A673 (cell line): ENCODE data around the gene NCCRP1. TPM values are rescaled to one million over a fixed set of nuclear protein-coding genes. Genes with fewer than 3 reads are reported as not detected.

ENCODE experiments used
- BruUV-seq: library from RNA; stranded (reverse); fragments of 400-500 nt; replicated peaks from 2 replicates; lab custom pipeline; 2021; lab: Mats Ljungman, UMichigan
- CTCF ChIA-PET: fragments of 300-600 bp; sonication (Branson Sonifier 250); formaldehyde crosslinking; loops from one replicate; lab custom pipeline; 2022; ENCODE audit warnings: antibody characterized with exemption; lab: Charles Lee
- POLR2A ChIA-PET: fragments of 300-600 bp; sonication (Branson Sonifier 250); formaldehyde crosslinking; loops from one replicate; lab custom pipeline; 2022; ENCODE audit warnings: antibody characterized with exemption; ENCODE audit not compliant: low non-redundant PET; lab: Charles Lee
- DNase-seq: peaks from one replicate; pipeline ENCODE4 v3.0.0-alpha.2; 2015; ENCODE audit warnings: low spot score
- H3K27ac ChIP-seq: fragments of 200-600 bp; sonication (generic); 2 replicates; pipeline ENCODE4 v1.5.1; 2016; ENCODE audit warnings: mixed run types, low read depth, mild to moderate bottlenecking, mixed read lengths, antibody characterized with exemption, low read length; ENCODE audit not compliant: poor library complexity, severe bottlenecking
- H3K27me3 ChIP-seq: fragments of 200-600 bp; sonication (generic); replicated peaks from 2 replicates; pipeline ENCODE4 v1.6.1; 2017; ENCODE audit warnings: mixed run types, low read depth, mild to moderate bottlenecking, mixed read lengths, antibody characterized with exemption, low read length; ENCODE audit not compliant: insufficient read depth, poor library complexity
- H3K36me3 ChIP-seq: fragments of 200-600 bp; sonication (generic); 2 replicates; pipeline ENCODE4 v1.6.1; 2016; ENCODE audit warnings: mixed run types, mild to moderate bottlenecking, mixed read lengths, antibody characterized with exemption, low read length; ENCODE audit not compliant: insufficient read depth, poor library complexity, severe bottlenecking
- H3K4me1 ChIP-seq: fragments of 200-600 bp; sonication (generic); 2 replicates; pipeline ENCODE4 v1.6.1; 2017; ENCODE audit warnings: mixed run types, mild to moderate bottlenecking, mixed read lengths, antibody characterized with exemption, low read length; ENCODE audit not compliant: insufficient read depth, poor library complexity, severe bottlenecking
- H3K4me3 ChIP-seq: fragments of 200-600 bp; sonication (generic); 2 replicates; pipeline ENCODE4 v1.5.1; 2016; ENCODE audit warnings: low read depth, mixed run types, mild to moderate bottlenecking, mixed read lengths, low read length; ENCODE audit not compliant: poor library complexity, severe bottlenecking
- H3K9me3 ChIP-seq: fragments of 200-600 bp; sonication (generic); 2 replicates; pipeline ENCODE4 v1.6.1; 2016; ENCODE audit warnings: mixed run types, low read depth, mild to moderate bottlenecking, mixed read lengths, antibody characterized with exemption, low read length; ENCODE audit not compliant: poor library complexity, severe bottlenecking
- EZH2 ChIP-seq: fragments of 200-600 bp; sonication (generic); IDR thresholded peaks from 2 replicates; pipeline ENCODE4 v1.6.1; 2017; ENCODE audit warnings: borderline replicate concordance, low read depth, mild to moderate bottlenecking, mixed read lengths, antibody characterized with exemption, low read length; ENCODE audit not compliant: poor library complexity, severe bottlenecking
- intact Hi-C: fragments of 100-400 bp; cut with micrococcal nuclease; formaldehyde crosslinking; loops from one replicate; pipeline ENCODE4 v1.10.0; 2022; ENCODE audit not compliant: unreplicated experiment
- total RNA-seq: library from RNA; stranded (reverse); gene quantifications from 2 replicates; pipeline ENCODE4 v1.2.3, GENCODE V29; 2021
- TF ChIP-seq, protein P1 (sequence below): fragments of 300-800, 200-600 bp; sonication (generic); conservative IDR thresholded peaks from 2 replicates; pipeline ENCODE4 v1.5.1; 2017; ENCODE audit warnings: low read depth, mild to moderate bottlenecking, antibody characterized with exemption, low read length, moderate library complexity, mixed read lengths

The NCCRP1 gene
- total RNA-seq, 1 experiment from 2014 or later, result not detected

DNA sequence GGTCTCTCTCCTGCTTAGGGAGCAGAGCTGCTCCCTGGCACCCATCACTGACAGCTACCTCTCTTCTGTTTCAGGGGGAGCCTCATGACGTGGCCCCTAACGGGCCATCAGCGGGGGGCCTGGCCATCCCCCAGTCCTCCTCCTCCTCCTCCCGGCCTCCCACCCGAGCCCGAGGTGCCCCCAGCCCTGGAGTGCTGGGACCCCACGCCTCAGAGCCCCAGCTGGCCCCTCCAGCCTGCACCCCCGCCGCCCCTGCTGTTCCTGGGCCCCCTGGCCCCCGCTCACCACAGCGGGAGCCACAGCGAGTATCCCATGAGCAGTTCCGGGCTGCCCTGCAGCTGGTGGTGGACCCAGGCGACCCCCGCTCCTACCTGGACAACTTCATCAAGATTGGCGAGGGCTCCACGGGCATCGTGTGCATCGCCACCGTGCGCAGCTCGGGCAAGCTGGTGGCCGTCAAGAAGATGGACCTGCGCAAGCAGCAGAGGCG lies 23.2 kb upstream of the NCCRP1 start:
- peaks cover 16% of the 10 kb centered on the region for H3K36me3 ChIP-seq
- POLR2A ChIA-PET, result no interaction called here
- no peak for DNase-seq
- H3K4me3 ChIP-seq, result no peak overlapping the region
- CTCF ChIA-PET, result interaction anchor here (0.6 kb wide), 1 partner anchor 247 kb away, joined by 5 read pairs; no protein-coding TSS in a partner anchor
- H3K9me3 ChIP-seq, result no peaks in the 10 kb centered on the region
- H3K4me1 ChIP-seq, result no peaks in the 10 kb centered on the region
- intact Hi-C loops, result no loop called here
- no TSS peak for BruUV-seq
- H3K27me3 ChIP-seq, result no peaks in the 10 kb centered on the region
- H3K27ac ChIP-seq, result no peak overlapping the region
- TF ChIP-seq, protein P1, sequence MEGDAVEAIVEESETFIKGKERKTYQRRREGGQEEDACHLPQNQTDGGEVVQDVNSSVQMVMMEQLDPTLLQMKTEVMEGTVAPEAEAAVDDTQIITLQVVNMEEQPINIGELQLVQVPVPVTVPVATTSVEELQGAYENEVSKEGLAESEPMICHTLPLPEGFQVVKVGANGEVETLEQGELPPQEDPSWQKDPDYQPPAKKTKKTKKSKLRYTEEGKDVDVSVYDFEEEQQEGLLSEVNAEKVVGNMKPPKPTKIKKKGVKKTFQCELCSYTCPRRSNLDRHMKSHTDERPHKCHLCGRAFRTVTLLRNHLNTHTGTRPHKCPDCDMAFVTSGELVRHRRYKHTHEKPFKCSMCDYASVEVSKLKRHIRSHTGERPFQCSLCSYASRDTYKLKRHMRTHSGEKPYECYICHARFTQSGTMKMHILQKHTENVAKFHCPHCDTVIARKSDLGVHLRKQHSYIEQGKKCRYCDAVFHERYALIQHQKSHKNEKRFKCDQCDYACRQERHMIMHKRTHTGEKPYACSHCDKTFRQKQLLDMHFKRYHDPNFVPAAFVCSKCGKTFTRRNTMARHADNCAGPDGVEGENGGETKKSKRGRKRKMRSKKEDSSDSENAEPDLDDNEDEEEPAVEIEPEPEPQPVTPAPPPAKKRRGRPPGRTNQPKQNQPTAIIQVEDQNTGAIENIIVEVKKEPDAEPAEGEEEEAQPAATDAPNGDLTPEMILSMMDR, result no peak
- no peak for TF ChIP-seq EZH2

- Histone ChIP-seq H3K9me3 (no peaks in the 10 kb centered on the region), H3K4me3 (no peak overlapping the region), H3K27ac (no peak overlapping the region), H3K4me1 (no peaks in the 10 kb centered on the region), H3K36me3 (peaks cover 16% of the 10 kb centered on the region), H3K27me3 (no peaks in the 10 kb centered on the region)
- DNase-seq, result no peak
- BruUV-seq, result no TSS peak
- intact Hi-C loops, result no loop called here
- POLR2A ChIA-PET, result no interaction called here
- CTCF ChIA-PET, result no interaction called here
- TF ChIP-seq, protein P1, result no peak
- no peak for TF ChIP-seq EZH2
These were observed 22.6 kb upstream of the NCCRP1 start for GRCh38 chr19:39174142-39174541.

DNA sequence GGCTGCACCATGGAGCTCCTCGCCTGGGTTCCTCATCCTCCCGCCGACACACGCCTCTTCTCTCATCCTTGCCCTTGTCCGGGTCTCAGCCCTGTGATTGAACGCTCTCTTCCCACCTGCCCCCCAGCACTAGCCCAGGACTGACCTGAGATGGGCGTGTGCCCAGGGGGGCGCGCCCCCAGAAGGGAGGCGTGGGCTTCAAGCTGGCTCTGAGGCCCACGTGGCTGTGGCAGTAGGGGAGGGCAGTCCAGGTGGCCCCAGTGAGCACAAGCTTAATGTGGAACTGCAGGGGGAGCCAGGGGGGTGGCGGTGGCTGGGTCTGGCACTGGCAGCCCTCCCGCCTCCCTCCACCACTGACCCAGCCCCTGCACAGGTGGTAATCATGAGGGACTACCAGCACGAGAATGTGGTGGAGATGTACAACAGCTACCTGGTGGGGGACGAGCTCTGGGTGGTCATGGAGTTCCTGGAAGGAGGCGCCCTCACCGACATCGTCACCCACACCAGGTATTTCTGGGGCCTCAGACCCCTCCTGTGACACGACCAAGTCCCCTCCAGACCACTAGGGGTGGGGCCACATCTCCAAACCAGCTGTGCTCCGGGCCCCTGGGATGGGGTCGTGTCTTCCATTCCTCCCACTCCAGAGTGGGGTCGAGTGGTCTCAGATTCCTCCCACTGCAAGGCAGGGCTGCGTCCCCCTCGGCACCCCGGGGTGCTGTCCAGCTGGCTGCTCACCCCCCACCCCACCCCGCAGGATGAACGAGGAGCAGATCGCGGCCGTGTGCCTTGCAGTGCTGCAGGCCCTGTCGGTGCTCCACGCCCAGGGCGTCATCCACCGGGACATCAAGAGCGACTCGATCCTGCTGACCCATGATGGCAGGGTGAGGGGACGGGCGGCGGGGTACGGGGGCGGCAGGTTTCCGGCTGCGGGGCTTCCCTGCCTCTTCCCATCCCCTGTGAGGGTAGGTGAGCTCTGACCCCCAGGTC lies 21.9 kb upstream of the NCCRP1 start:
- CTCF ChIA-PET, result no interaction called here
- Histone ChIP-seq H3K27ac (no peak overlapping the region), H3K4me1 (no peaks in the 10 kb centered on the region), H3K4me3 (no peak overlapping the region), H3K9me3 (no peaks in the 10 kb centered on the region), H3K27me3 (no peaks in the 10 kb centered on the region), H3K36me3 (peaks cover 18% of the 10 kb centered on the region)
- TF ChIP-seq EZH2, result no peak
- TF ChIP-seq, protein P1, result no peak
- POLR2A ChIA-PET, result no interaction called here
- no TSS peak for BruUV-seq
- no peak for DNase-seq
- intact Hi-C loops, result no loop called here
